ENCODE measurements around the gene MFSD6.

The MFSD6 gene

DNA sequence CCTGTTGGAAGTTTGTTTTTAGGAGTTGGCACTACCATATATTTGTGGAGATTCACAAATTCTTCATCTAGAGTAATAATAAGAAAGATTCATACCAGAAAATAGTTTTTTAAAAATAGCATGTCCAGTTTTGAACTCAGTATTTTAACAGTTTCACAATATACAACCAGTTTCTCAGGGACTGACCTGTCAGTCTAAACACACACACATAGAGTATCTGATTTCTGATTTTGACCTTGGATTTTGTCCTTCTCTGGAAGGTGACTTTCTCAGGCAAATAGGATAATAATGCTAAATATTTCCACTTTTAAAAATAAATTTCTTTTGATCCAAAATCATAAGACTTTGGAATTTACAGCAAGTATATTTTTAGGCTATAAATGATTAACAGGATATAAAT, 32.0 kb downstream of the MFSD6 start:
- no peak for DNase-seq (ENCODE audit: low spot score)

DNA sequence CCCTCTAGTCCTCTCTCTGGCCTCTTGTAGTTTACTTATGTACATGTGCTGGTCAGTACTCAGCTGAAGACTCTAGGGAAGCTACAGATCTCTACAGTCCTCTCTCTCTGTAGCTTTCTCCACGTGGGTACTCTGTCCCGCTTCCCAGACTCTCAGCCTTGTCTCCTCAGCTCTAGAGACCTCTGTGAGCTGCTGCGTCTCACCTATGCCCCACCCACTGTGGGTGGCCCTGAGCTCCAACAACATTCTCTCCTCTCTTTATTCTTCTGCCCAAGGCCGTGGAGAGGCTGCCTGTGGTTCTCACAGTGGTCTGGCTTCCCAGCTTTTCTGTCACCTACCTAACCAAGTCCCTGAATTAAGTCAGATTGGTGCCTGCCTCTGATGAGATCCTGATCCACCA, 33.4 kb downstream of the MFSD6 start:
- DNase-seq (ENCODE audit: low spot score) = no peak

DNA sequence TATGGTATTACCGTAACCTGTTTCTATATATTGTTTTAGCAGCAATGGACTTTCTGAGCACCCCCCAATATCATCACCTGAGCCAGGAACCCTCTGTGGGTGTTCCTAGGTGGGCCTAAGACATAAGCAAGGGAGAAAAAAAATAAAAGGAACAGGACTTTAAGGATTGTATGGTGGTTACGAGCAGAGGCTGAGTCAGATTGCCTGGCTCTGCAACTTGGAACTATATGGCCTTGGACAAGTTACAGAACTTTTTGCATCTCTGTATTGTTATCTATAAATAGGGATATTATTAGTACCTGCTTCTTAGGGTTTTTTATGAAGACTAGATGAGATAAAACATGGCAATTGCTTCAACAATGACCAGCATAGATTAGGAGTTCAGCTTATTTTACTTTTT, 34.9 kb downstream of the MFSD6 start:
- DNase-seq (ENCODE audit: low spot score) = no peak

DNA sequence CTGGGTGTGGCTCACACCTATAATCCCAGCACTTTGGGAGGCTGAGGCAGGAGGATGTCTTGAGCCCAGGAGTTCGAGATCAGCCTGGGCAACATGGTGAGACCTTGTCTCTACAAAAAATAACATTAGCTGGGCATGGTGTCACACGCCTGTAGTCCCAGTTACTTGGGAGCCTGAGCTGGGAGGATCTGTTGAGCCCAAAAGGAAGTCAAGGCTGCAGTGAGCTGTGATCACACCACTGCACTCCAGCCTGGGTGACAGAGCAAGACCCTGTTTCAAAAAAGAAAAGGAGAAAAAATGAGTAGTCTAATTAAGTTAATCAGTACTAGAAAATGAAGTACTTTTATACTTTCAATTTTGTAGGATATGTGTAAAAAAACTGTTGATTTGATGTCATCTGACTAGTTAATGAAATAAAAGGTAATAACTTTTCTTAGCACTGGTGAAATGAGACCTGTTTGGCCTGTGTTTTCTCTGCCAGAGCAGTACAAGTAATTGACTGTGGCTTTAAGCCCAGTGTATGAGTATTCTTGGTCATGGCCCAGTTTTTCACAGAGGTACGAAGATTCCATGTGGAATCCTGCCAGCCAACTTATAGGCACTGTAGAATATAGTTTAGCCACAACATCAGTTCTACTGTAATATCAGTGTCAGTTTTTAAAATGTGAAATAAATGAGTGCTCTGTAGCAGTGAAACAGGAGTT, 35.8 kb downstream of the MFSD6 start:
- no peak for DNase-seq (ENCODE audit: low spot score)

DNA sequence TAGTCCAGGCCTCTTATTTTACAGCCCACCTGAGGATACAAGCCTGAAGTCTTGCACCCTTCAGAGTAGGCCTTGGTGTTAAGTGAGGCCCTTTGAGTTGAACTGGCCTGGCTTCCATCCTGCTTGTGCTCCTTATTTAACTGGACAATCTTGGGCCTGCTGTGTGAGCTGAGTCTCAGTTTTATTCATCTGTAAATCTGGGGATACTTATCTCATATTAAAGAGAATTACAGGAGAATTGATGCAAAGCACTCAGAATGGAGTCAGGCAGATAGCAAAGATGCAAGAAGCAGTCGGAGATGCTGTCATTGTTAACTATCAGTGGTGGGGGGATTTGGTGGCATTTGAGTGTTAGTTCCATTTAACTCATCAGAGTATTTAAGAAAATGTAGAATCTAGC, 36.8 kb downstream of the MFSD6 start:
- no peak for DNase-seq (ENCODE audit: low spot score)

DNA sequence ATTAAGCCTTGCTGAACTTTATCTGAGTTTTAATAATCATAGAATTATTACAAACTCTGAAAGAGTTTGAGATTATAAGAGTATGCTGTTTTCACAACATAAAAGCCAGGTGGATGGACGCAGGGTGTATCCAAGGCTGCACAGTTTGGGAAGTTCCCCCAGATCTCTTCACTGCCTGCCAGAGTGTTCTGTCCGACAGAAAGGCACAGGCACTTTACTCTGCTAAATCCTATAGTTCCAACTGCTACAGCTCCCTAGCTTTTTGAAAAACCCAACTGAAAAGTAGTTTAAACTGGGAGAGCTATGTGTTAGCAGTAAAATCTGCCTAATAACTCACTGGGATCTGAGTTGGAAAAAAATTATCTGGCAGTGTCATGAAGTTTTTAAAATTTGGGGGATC, 38.0 kb downstream of the MFSD6 start:
- DNase-seq (ENCODE audit: low spot score) = no peak

DNA sequence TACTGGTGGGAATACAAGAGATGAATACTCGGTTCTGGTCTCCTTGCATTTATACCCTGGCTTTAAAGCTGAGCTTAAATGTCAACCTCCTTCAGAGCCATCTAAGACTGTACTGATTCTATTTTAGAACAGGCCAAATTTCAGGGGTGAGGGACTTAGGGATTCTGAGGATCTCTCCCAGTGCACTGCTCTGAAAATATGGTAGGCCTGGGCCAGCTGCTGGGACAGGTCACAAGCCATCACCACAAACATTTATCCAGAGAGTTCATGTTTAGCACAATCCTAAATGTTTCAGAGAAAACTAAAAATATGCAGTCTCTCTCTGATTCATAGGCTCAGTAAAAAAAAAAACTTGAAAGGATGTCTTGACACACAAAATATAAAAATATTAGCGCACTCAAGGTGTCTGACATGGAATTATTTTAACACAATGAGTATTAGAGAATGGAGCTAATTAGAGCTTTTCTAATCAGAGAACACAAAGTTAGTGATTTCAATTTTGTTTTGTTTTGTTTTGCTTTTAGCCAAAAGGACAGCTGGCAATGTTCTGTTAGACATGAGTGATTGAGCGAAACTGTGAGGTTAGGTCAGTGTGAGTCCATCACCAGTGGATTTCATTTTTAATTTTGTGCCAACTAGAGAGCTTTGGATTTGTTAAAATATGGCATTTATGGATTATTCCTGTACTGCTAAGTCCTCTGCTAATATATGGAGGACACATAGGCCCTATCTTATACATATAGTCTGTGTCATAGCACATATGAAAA, 38.8 kb downstream of the MFSD6 start:
- no peak for DNase-seq (ENCODE audit: low spot score)

DNA sequence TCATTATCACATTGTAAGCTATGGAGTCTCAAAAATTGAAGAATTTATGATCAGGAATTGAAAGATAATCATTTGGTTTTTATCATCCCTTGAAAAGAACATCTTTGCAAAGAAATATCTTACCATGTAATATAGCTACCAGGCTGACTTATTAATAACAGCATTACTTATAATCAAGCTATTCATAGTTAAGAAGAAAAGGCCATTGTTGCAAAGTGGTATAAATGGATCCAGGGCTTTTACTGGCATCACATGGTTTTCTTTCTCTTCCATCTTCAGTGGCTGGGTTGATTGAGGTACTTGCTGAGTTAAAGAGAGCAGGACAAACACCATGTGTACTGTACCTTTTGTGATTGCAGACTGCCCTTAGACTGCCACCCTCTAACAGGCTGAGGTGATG, 39.6 kb downstream of the MFSD6 start:
- no peak for DNase-seq (ENCODE audit: low spot score)

DNA sequence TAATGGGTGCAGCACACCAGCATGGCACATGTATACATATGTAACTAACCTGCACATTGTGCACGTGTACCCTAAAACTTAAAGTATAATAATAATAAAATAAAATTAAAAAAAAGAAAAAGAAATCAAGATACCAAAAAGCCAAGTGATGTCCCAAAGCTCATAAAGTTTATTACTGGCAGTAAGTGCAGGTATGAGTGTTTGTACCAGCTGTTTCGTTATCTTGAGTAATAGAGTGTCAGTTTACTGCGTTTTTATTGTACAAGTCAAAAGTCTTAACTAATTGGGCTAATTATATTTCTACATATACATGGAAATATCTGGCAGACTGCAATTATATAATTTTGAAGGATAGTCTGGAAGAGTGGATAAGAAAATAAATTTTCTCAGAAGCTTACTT, 41.8 kb downstream of the MFSD6 start:
- no peak for DNase-seq (ENCODE audit: low spot score)

DNA sequence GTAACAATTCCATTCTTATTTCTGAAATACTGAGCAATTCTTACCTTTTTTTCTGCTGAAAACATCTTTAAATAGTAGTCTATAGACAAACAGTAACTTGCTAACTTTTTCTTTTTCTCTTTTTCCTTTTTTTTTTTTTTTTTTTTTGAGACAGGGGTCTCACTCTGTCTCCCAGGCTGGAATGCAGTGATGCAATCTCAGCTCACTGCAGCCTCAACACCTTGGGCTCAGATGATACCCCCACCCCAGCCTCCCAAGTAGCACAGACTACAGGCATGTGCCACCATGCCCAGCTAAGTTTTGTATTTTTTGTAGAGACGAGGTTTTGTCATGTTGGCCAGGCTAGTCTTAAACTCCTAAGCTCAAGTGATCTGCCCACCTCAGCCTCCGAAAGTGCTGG, 42.2 kb downstream of the MFSD6 start:
- no peak for DNase-seq (ENCODE audit: low spot score)

DNA sequence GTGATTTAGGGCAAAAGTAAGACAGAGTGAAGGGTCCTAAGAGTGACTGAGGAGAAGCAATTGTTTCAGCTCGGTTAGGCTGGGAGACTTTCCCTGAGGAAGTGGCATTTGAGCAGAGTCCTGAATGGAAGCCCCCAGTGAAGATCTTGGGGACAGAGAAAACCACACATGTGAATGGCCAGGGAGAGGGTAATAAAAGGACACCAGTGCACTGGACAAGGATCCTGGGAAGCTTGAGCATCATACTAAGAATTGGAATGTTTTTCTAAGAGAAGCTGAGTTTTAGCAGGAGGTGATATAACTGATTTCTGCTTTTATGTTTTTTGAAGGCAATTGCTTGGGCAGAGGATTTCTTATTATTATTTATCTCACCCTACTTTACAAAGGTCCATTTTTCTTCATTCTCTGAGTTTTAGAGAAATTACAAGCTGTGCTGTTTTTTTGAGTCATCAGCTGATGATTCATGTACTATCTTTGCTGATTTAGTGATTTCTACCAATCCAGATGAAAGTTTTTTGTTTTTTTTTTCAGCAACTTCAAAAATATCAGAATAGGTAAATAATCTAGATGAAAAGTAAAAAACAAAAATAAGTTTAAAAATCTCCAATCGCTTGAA, 43.5 kb downstream of the MFSD6 start:
- no peak for DNase-seq (ENCODE audit: low spot score)

DNA sequence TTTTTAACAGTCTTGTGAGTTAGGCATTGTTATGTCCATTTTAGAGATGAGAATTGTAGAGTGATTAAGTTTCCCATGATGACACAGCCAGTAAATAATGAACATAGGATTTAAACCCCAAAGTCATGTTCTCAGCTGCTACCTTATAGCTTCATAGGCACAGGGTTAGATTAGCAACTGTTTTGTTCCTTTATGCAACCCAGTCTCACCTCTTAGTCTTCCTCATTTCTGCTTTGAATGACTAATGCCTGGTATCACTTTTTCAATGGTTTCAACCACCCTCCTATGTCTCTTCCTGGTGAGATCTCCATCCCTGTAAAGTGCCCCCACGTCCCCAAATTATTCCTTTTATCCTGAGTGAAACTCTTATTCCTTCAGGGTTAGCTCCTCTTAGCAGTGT, 44.3 kb downstream of the MFSD6 start:
- no peak for DNase-seq (ENCODE audit: low spot score)

DNA sequence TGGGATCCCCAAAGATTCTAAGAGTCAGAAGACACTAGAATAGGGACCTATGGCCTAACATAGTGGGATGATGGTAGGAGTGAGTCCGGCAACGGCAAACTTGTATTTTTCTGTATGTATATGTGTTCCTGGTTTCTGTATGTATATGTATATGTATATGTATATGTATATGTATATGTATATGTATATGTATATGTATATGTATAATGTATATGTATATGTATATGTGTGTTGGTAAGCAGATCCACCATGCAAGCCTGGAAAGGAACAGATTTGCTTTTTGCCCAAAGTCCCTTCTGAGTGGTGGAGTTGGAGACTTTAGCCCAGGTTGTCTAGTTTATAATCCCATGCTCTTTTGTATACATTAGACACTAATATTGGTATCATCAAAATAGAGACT, 46.6 kb downstream of the MFSD6 start:
- DNase-seq (ENCODE audit: low spot score) = no peak

DNA sequence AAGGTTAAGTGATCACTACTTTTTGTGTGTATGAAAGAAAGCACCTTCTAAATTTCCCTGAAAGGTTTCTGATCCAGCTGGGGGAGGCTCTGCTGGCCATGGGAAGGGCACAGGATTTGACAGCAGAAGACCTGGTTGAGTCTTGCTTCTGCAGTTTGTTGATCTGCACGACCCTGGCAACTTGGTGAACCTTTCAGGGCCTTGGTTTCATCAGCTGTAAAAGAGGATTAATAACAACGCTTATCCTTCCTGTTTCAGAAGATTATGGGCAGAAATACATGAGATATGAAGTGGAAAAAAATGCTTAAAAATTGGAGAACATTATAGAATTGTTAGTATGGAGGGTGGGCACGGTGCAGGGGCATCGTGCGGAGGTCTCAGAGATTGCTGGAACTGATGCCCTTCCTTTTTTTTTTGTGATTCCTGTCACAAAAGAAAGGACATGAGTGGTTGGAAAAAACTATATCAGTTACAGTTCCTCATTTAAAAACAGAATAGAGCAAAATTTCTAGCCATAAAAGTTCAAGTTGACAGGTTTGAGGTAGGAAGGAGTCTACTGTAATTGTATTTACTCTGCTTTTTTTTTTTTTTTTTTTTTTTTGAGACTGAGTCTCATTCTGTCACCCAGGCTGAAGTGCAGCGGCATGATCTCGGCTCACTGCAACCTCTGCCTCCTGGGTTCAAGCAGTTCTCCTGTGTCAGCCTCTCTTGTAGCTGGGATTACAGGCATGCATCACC, 47.4 kb downstream of the MFSD6 start:
- DNase-seq (ENCODE audit: low spot score) = no peak

DNA sequence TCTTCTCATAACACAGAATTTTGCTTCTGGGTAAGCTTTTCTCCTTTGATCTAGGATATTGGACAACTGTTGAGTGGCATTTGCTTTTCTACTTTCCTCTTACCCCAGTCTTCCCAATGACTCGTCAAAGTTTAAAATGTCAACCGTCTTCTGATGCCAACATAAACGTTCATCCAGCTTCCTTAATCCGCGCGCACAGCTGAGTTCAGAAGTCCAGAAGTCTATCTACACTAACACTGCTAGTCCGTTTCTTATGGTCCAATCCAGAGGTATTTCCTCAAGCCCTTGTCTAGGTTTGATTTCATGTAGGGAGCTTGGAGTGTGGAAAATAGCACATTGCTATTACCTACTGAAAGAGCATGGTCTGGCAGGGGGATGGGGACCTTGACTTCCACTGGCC, 48.7 kb downstream of the MFSD6 start:
- no peak for DNase-seq (ENCODE audit: low spot score)

DNA sequence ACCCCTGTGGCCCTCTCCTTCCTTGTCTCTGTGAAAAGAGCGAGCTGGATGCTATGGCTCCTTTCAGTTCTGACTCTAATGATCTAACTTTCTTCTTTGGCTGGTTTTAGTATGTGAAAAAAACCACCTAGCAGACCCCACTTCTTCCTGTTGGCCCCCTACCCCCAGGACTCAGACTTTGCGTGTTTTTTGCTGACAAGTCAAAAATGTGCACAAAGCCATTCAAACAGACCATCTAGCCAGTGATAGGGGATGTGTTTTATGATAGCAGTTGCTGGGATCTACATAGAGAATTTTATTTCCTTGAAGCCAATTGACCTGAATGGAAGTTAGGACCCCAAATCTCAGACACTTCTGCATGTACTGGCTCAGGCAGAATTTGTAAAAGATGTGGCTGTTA, 49.1 kb downstream of the MFSD6 start:
- no peak for DNase-seq (ENCODE audit: low spot score)

DNA sequence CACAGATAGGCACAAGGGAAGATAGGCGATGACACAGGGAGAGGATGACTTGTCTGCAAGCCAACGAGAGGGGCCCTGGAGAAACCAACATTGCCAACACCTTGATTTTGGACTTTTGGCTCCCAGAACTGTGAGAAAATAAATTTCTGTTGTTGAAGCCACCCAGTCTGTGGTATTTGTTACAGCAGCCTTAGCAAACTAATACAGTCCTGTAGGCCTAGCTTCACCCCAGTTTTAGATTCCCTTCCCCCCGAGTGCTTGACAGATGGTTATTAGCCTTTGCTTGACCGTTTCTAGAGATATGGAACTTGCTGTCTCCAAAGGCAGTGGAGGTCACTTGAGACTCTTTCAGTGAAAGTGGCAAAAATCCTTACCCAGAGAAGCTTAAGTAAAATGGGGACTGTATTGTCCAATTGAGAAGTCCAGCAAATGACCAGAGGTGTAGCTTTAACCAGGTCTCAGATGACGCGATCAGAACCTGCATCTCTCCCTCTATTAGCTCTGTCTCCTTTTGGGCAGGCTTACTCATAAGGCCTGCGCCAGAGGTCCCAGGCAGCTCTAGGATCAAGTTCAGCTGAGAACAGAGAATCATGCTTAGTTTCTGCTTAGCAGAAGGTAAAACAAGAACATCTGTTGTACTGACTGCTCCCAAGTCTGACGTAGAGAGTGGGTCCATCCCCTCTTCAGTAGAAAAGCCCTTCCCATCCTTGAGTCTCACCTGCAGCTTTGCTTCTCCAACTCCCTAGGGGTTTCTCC, 50.4 kb downstream of the MFSD6 start:
- DNase-seq (ENCODE audit: low spot score) = no peak

DNA sequence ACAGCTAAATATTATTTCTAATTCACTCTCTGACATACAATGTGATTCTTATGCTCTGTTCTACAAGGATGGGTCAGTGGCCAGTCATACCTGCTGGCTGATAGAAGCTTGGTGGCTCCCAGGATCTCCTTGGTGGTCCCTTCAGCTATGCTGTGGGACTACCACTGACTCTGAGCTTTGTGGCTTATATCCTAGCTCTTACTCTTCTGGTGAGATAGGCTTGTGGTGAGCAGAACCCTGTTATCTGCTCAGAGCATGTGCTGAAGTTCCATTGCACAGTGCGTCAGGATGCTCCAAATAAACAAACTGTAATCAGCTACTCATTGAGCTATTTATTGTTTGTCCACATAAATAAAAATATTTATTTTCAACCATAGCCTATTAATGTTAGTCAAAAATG, 51.7 kb downstream of the MFSD6 start:
- DNase-seq (ENCODE audit: low spot score) = no peak

DNA sequence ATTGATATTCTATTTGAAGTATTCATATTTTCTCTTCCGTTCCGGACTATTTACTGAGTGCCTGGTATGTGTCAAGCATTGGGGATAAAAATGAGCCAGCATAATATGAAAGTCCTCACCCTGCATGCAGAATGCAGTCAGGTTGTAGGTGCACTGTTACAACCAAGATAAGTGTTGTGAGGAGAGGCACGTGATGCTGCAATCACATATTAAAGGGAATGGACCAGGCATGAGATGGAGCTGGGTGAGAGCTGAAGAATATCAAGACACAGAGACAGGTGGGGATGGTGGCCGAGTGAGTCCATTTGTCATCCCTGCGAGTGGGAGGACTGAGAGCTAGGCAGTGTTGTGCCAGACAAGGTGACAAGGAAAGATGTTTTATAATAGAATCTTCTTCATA, 52.3 kb downstream of the MFSD6 start:
- DNase-seq (ENCODE audit: low spot score) = no peak

DNA sequence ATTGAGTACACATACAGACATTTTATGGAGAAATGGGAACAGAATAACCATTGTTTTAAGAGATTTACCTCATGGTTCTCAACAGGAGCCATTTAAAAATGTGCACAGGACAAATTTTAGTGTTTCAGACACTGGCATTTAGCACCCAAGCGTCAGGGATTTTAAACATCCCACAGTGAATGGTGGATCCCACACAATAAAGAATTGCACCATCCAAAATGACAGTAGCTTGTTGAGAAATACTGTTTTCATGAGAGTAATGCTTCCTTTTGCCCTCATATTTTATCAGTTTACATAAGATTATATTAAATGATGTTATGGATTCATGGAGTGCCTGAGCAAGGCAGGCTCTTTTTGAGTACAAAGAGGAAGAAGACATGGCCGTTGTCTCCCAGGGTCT, 54.0 kb downstream of the MFSD6 start:
- no peak for DNase-seq (ENCODE audit: low spot score)

DNA sequence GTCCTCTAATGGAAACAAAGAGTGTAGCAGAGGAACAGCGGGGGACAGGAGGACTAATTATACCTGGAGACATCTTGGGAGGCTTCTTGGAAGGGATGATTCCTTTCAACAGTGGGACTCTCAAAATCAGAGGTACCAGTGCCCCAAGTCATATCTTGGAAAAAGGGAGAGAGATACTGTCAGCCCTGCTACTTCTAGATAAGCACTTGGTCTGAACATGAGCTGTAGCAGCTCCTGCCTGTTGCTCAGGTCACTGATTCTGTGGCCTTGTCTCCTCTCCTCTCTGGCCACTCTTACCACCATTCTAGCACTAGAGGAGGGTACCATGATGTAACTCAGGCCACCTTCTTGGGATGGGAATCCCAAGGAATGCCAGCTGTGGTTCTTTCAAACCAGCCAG, 54.5 kb downstream of the MFSD6 start:
- DNase-seq (ENCODE audit: low spot score) = no peak

DNA sequence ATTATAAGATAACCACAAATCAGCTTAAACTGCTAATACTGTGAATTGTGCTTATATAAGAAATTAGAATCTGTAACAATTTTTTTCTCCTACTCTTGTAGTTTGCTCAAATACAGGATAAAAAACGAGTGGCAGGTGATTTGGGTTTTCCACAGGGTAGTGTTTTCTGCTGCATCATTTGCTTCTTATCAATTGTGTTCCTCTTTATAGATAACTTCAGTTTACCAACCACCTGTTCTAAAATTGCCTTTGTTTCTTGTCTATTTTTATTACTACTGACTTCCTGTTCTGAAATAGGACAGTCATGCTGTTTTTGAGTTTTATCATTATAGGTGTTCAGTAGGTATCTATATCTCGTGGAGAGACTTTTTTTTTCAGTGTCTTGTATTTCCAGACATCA, 56.9 kb downstream of the MFSD6 start:
- DNase-seq (ENCODE audit: low spot score) = no peak

Data from SW480 (cell line).